Measurements from ENCODE around the gene KLHL34. TPM values are rescaled to one million over a fixed set of nuclear protein-coding genes. Genes with fewer than 3 reads are reported as not detected.

Gene KLHL34
- total RNA-seq, 1 donor from 2014 or later, result not detected

DNA sequence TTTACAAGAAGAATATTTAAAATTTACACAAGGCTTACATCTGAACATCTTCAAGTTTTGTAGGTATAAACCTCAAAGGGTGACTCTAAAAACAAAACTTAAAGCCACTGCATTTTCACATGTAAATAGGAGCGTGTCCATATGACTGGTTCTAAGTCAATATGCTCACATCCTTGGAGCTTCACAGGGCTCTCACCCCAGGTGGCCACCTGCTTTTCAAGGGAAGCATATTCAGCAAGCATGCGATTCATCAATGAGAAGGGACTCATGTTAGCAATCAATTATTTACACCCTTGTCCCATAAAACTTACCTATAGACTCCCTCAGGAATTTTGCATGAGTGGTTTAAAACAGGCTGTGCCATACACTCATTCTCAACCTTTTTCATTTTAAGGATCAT, 17.8 kb upstream of the KLHL34 start:
- Mint-ChIP-seq H3K27me3 (ENCODE audit: low read depth) (no peaks in the 10 kb centered on the region), H3K4me3 (no peak overlapping the region), H3K36me3 (ENCODE audit: low read depth) (no peaks in the 10 kb centered on the region), H3K9me3 (peaks cover 2% of the 10 kb centered on the region), H3K27ac (ENCODE audit: unreplicated experiment) (no peak overlapping the region), H3K4me1 (no peaks in the 10 kb centered on the region)
- DNase-seq (ENCODE audit: low read depth, low spot score), result no peak
- TF ChIP-seq, protein P1, sequence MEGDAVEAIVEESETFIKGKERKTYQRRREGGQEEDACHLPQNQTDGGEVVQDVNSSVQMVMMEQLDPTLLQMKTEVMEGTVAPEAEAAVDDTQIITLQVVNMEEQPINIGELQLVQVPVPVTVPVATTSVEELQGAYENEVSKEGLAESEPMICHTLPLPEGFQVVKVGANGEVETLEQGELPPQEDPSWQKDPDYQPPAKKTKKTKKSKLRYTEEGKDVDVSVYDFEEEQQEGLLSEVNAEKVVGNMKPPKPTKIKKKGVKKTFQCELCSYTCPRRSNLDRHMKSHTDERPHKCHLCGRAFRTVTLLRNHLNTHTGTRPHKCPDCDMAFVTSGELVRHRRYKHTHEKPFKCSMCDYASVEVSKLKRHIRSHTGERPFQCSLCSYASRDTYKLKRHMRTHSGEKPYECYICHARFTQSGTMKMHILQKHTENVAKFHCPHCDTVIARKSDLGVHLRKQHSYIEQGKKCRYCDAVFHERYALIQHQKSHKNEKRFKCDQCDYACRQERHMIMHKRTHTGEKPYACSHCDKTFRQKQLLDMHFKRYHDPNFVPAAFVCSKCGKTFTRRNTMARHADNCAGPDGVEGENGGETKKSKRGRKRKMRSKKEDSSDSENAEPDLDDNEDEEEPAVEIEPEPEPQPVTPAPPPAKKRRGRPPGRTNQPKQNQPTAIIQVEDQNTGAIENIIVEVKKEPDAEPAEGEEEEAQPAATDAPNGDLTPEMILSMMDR (conservative IDR thresholded peaks at IDR 0.05), result no peak

DNA sequence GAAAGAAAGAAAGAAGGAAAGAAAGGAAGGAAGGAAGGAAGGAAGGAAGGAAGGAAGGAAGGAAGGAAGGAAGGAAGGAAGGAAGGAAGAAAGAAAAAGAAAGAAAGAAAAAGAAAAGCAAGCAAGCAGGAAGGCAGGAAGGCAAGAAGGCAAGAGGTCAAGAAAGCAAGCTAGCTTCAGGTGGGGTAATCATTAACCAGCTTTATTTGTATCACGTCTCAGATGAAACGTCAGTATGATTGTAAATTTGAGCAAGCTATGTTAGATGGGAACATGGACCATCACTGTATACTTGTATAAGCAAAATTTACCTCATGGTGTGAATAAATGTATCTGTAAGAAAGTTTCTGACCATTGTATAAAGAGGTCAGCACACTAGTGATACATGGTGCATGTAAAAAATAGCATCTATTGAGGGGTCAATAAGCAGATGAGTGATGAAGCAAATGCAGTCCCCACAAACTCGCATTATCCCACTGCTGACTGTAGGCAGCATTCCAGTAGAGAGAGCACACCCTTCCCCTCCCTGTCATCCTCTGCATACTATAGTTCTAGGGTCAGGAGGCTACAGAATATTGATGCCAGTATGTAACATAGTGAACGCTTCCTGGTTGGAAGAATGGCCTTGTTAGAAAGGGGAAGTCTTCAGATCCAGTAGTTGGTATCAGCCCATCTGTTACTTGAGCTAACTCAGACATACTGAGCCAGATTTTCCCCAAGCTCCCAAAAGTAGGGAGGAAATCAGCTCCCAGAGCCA, 16.5 kb upstream of the KLHL34 start:
- H3K4me3 Mint-ChIP-seq, result no peak overlapping the region
- H3K36me3 Mint-ChIP-seq (ENCODE audit: low read depth), result no peaks in the 10 kb centered on the region
- no peak for DNase-seq (ENCODE audit: low read depth, low spot score)
- H3K27ac Mint-ChIP-seq (ENCODE audit: unreplicated experiment), result peak overlapping the region; percentile 55
- H3K4me1 Mint-ChIP-seq, result no peaks in the 10 kb centered on the region
- TF ChIP-seq, protein P1 (conservative IDR thresholded peaks at IDR 0.05), result no peak
- H3K27me3 Mint-ChIP-seq (ENCODE audit: low read depth), result no peaks in the 10 kb centered on the region
- peaks cover 2% of the 10 kb centered on the region for H3K9me3 Mint-ChIP-seq

- no peak for DNase-seq (ENCODE audit: low read depth, low spot score)
- no peaks in the 10 kb centered on the region for H3K36me3 Mint-ChIP-seq (ENCODE audit: low read depth)
- H3K4me3 Mint-ChIP-seq, result no peak overlapping the region
- no peaks in the 10 kb centered on the region for H3K4me1 Mint-ChIP-seq
- H3K9me3 Mint-ChIP-seq, result peaks cover 4% of the 10 kb centered on the region
- H3K27ac Mint-ChIP-seq (ENCODE audit: unreplicated experiment), result no peak overlapping the region
- TF ChIP-seq, protein P1 (conservative IDR thresholded peaks at IDR 0.05), result no peak
- no peaks in the 10 kb centered on the region for H3K27me3 Mint-ChIP-seq (ENCODE audit: low read depth)
Measured at GRCh38 chrX:21666679-21667078, 8.5 kb upstream of the KLHL34 start.

DNA sequence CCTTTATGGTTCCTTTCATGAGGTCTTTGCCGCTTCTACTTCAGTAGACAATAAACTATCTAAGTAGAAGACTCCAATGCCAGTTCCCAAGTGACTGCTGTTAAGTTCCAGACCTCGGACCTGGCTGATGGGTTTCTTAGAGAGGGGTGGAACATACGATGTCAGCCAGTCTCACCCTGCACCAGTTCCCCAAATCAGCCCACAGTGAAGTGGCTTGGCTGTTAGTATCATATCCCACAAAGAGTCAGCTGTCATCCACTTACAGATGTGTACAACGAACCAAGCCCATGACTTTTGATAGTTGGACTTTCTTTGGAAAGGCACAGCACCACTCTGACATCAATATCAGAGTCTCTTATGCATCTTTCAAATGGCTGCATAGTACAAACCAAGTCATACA, 8.1 kb upstream of the KLHL34 start:
- no peak for DNase-seq (ENCODE audit: low read depth, low spot score)
- H3K36me3 Mint-ChIP-seq (ENCODE audit: low read depth), result no peaks in the 10 kb centered on the region
- H3K27me3 Mint-ChIP-seq (ENCODE audit: low read depth), result no peaks in the 10 kb centered on the region
- TF ChIP-seq, protein P1 (conservative IDR thresholded peaks at IDR 0.05), result no peak
- H3K4me1 Mint-ChIP-seq, result no peaks in the 10 kb centered on the region
- H3K27ac Mint-ChIP-seq (ENCODE audit: unreplicated experiment), result no peak overlapping the region
- H3K4me3 Mint-ChIP-seq, result no peak overlapping the region
- H3K9me3 Mint-ChIP-seq, result peaks cover 4% of the 10 kb centered on the region

DNA sequence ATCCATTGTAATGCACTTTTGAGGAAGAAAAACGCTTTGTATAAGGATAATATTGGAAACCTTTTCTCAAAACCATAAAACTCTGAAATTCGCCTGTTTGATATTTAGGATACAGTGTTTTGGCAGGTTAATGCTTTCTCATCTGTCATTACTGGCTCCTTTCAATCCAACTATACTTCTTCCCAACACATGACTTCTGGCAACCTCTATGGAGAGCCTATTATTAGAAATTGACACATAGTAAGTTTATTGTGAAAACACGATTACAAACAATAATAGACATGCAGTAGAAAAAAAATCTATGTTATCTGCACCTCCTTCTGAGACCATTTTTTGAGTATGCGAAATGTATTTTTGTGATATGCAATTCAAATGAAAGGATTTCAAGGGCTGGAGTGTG, 4.6 kb upstream of the KLHL34 start:
- DNase-seq (ENCODE audit: low read depth, low spot score), result no peak
- H3K9me3 Mint-ChIP-seq, result no peaks in the 10 kb centered on the region
- H3K27me3 Mint-ChIP-seq (ENCODE audit: low read depth), result no peaks in the 10 kb centered on the region
- TF ChIP-seq, protein P1 (conservative IDR thresholded peaks at IDR 0.05), result no peak
- H3K4me1 Mint-ChIP-seq, result no peaks in the 10 kb centered on the region
- H3K4me3 Mint-ChIP-seq, result no peak overlapping the region
- H3K27ac Mint-ChIP-seq (ENCODE audit: unreplicated experiment), result no peak overlapping the region
- H3K36me3 Mint-ChIP-seq (ENCODE audit: low read depth), result peaks cover 4% of the 10 kb centered on the region

Measured in neural crest cell (in vitro differentiated cells).